Hematopoietic multipotent progenitor cell (in vitro differentiated cells): ENCODE results near the gene CDK5. TPM values are rescaled to one million over a fixed set of nuclear protein-coding genes. Genes with fewer than 3 reads are reported as not detected.
A peak's percentile ranks its signal among the peaks of the same experiment; 100 is the strongest.

Experiments
- DNase-seq, 3 donors: peaks; one replicate each; pipeline ENCODE4 v3.0.0-alpha.2; 2011 to 2015; ENCODE audit warnings: low read depth in 2 of 3, low spot score in 2 of 3
- total RNA-seq: library from RNA; depleted of rRNA; stranded (reverse); fragments of >200 nt; gene quantifications from one replicate; pipeline ENCODE4 v1.2.3, GENCODE V29; 2012

The CDK5 gene
- total RNA-seq, 1 donor: 17.5 TPM

GRCh38 chr7:151075662-151075971, 17.9 kb upstream of the CDK5 start:
- DNase-seq: no peak

GRCh38 chr7:151074817-151075661, 17.3 kb upstream of the CDK5 start:
- no peak for DNase-seq

- no peak for DNase-seq
Observed at GRCh38 chr7:151073990-151074389, 16.3 kb upstream of the CDK5 start.

- DNase-seq: no peak
Observed at GRCh38 chr7:151071032-151071866, 13.6 kb upstream of the CDK5 start.

GRCh38 chr7:151070574-151070960, 12.9 kb upstream of the CDK5 start:
- no peak for DNase-seq

- DNase-seq: no peak
Observed at GRCh38 chr7:151069841-151070573, 12.3 kb upstream of the CDK5 start.

GRCh38 chr7:151068069-151068773, 10.5 kb upstream of the CDK5 start:
- no peak for DNase-seq

- no peak for DNase-seq
Observed at GRCh38 chr7:151066273-151066974, 8.7 kb upstream of the CDK5 start.

- no peak for DNase-seq
Observed at GRCh38 chr7:151065516-151065915, 7.8 kb upstream of the CDK5 start.

- DNase-seq: no peak
Observed at GRCh38 chr7:151064993-151065392, 7.3 kb upstream of the CDK5 start.

- no peak for DNase-seq
Observed at GRCh38 chr7:151064454-151064853, 6.8 kb upstream of the CDK5 start.

- DNase-seq: no peak
Observed at GRCh38 chr7:151063212-151063561, 5.5 kb upstream of the CDK5 start.

GRCh38 chr7:151062399-151063211, 4.9 kb upstream of the CDK5 start:
- no peak for DNase-seq

- no peak for DNase-seq
Observed at GRCh38 chr7:151062111-151062398, 4.4 kb upstream of the CDK5 start.

GRCh38 chr7:151061213-151062110, 3.8 kb upstream of the CDK5 start:
- no peak for DNase-seq

GRCh38 chr7:151060416-151061212, 2.9 kb upstream of the CDK5 start:
- peak in 1 of 3 donors; percentile 24 for DNase-seq

GRCh38 chr7:151060113-151060415, 2.4 kb upstream of the CDK5 start:
- no peak for DNase-seq
